ENCODE data around the gene ARSB. TPM values are rescaled to one million over a fixed set of nuclear protein-coding genes. Genes with fewer than 3 reads are reported as not detected.

The ARSB gene
- total and polyA plus RNA-seq, 9 of the 15 experiments (the other 6 are each of a cell fraction or from before 2014, with no cell fraction given) = 0.52 to 4.6 (median 2.4) TPM

GRCh38 chr5:78972654-78973428 is 12.3 kb downstream of the ARSB start:
- no peak for TF ChIP-seq ZSCAN32 (CRISPR knock-in tag; IDR thresholded peaks at IDR 0.05)
- TF ChIP-seq GTF2A2 (tag; IDR thresholded peaks at IDR 0.05) = no peak
- TF ChIP-seq, protein P1, sequence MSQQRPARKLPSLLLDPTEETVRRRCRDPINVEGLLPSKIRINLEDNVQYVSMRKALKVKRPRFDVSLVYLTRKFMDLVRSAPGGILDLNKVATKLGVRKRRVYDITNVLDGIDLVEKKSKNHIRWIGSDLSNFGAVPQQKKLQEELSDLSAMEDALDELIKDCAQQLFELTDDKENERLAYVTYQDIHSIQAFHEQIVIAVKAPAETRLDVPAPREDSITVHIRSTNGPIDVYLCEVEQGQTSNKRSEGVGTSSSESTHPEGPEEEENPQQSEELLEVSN (IDR thresholded peaks at IDR 0.05; ENCODE audit: borderline replicate concordance in 1 of 2, extremely low read depth in 1 of 2, insufficient read depth in 1 of 2, insufficient read length in 1 of 2, low read depth in 1 of 2, low read length in 1 of 2, poor library complexity in 1 of 2, severe bottlenecking in 1 of 2) = no peak
- no peak for TF ChIP-seq SP2 (IDR thresholded peaks at IDR 0.05; ENCODE audit: extremely low read depth, low read depth, low read length, poor library complexity, severe bottlenecking)
- TF ChIP-seq ZKSCAN1 (IDR thresholded peaks at IDR 0.05; ENCODE audit: low read depth, low read length) = no peak
- TF ChIP-seq POLR2G (IDR thresholded peaks at IDR 0.05; ENCODE audit: low read depth, low read length) = no peak
- TF ChIP-seq ZNF146 (CRISPR knock-in tag; IDR thresholded peaks at IDR 0.05; ENCODE audit: unreplicated experiment) = no peak
- TF ChIP-seq RB1 (IDR thresholded peaks at IDR 0.05; ENCODE audit: low read depth) = no peak
- Histone ChIP-seq H3K9ac (ENCODE audit: insufficient read depth in 1 of 2, low read depth in 2 of 2, low read length in 2 of 2) (no peak overlapping the region), H3K4me2 (ENCODE audit: insufficient read depth, low read length) (no peak overlapping the region), H4K20me1 (replicated peaks; ENCODE audit: control insufficient read depth, insufficient read depth, low read length) (no peaks in the 10 kb centered on the region; the same call in 1 of the 2 replicates), H3K27ac (ENCODE audit: extremely low read depth, low read depth, low read length) (no peak overlapping the region), H3K79me2 (ENCODE audit: control insufficient read depth, insufficient read depth, low read length) (no peaks in the 10 kb centered on the region), H3K9me3 (replicated peaks; ENCODE audit: control insufficient read depth, insufficient read depth, low read depth, low read length) (no peaks in the 10 kb centered on the region), H3K27me3 (ENCODE audit: control insufficient read depth in 2 of 2, insufficient read depth in 2 of 2, low read length in 2 of 2) (peaks cover 12 to 17% of the 10 kb centered on the region in 2 experiments; a peak in 3 of 5 replicates), H3K4me1 (replicated peaks in 1 of 2; ENCODE audit: control insufficient read depth in 2 of 2, insufficient read depth in 2 of 2, low read length in 2 of 2) (no peaks in the 10 kb centered on the region), H3K9me1 (ENCODE audit: control insufficient read depth, insufficient read depth, low read length) (no peaks in the 10 kb centered on the region), H3K36me3 (ENCODE audit: control insufficient read depth, insufficient read depth, low read length) (no peaks in the 10 kb centered on the region), H2AFZ (ENCODE audit: low read depth, low read length) (no peak overlapping the region), H3K4me3 (no peak overlapping the region)
- FAIRE-seq (no peak), DNase-seq (ENCODE audit: extremely low read depth in 1 of 4, low spot score in 3 of 4) (no peak), ATAC-seq (no peak)
- BruUV-seq (replicated peaks) = no TSS peak
- ChIA-PET CTCF (ENCODE audit: low intra/inter-chr PET ratio) (no interaction called here), POLR2A (no interaction called here)
- intact Hi-C loops (cut with micrococcal nuclease) = no loop called here
- WGBS (ENCODE audit: insufficient coverage, low coverage, missing lambda C conversion rate) = 7% methylated on average over 7 of the region's 7 CpGs
- in situ Hi-C loops (cut with MboI) = no loop called here

All from K562 (cell line).